HG03439 (cell line): ENCODE measurements around the gene FANCE.
"Not testable (repeated sequence)": the region's sequence is repeated elsewhere in the genome, so short reads cannot be mapped to it uniquely, and the experiment has no call there.

Source experiments
- ATAC-seq: cut with Tn5 transposase; IDR thresholded peaks from one replicate; pipeline ENCODE4 v1.9.1; 2021; ENCODE audit warnings: mild to moderate bottlenecking, moderate library complexity; ENCODE audit not compliant: unreplicated experiment

FANCE gene

GRCh38 chr6:35429463-35429862 is 22.7 kb upstream of the FANCE start:
- ATAC-seq, result no peak

GRCh38 chr6:35432291-35432690 is 19.8 kb upstream of the FANCE start:
- ATAC-seq, result no peak

DNA sequence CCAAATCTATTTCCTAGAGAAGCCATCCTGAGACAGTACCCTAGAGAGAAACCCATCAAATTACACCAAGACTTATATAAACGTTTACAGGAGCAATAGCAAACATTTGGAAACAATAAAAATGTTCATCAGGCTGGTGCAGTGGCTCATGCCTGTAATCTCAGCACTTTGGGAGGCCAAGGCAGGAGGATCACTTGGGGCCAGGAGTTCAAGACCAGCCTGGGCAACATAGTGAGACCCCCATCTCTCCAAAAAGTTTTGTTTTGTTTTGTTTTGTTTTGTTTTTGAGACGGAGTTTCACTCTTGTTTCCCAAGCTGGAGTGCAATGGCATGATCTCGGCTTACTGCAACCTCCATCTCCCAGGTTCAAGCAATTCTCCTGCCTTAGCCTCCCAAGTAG is 19.4 kb upstream of the FANCE start:
- ATAC-seq, result not testable (repeated sequence)

DNA sequence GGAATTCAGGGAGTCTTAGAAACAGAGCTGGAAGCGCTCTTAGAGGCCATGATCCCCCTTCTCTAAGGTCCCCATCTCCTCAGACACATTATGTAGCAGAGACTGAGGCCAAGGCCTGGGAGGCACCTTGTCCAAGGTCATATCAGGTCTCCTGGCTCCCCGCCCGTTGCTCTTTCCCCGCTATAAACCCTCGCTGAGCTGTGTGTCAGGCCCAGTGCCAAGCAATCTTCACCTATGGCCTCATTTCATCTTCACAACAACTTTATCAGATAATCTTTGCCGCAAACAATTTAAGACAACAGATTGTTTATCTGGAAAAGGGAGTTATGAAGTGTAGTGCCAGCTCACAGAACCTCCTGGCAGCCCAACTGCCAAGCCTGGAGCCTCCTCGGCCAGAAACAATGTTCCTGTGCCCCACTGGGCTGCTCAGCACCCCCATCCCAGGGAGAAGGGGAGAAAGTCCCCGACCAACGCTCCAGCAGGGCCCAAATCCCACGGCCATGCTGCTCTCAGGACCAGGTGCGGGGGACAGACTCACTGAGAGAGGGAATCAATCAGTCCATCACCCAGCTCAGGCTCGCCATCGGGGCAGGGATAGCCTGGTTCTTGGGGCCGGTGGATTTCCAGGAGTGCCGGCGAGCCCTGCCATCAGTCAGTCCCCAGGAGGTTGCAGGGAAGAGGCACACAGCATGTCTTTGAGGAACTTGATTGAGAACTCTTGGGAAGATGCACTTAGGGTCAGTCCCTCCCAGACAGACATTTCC is 16.9 kb upstream of the FANCE start:
- ATAC-seq, result no peak

- ATAC-seq, result no peak
These were observed 15.9 kb upstream of the FANCE start for GRCh38 chr6:35436071-35436857.

GRCh38 chr6:35438378-35439065 is 13.6 kb upstream of the FANCE start:
- not testable (repeated sequence) for ATAC-seq

DNA sequence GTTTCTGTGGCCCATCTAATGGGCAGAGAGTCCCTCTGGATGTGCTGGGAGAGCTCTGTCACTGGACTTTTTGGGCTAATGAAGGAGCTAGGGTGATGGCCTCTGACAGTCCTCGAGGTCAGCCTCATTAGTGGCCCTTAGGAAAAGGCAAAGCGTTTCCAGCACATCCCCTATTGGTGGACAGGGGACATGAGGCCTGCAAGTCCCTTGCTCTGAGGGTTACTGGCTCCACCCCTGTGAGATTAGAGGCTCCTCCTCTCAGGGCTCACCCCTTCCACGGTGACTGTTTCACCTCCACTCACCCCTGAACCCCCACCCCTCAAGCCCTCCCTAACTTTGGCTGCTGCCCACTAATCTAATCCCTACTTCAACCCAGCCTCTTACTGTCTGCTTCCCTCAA is 12.8 kb upstream of the FANCE start:
- no peak for ATAC-seq

GRCh38 chr6:35441205-35441604 is 10.9 kb upstream of the FANCE start:
- ATAC-seq, result no peak

DNA sequence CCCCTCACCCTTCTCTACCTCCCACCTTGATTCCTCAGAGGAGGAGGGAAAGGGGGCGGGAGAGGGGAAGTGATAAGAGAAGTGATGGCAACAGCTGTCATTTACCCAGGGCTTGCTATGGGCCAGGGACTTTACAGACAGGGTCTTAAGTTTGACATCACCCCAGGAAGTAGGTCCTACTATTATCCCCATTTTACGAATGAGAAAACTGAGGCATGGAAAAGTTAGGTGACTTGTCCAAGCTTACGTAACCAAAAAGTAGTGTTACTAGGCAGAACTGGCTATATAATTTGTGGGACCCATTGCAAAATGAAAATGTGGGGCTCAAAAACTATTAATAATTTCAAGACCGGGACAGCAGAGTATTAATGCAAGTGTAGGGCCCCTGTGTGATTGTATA is 10.5 kb upstream of the FANCE start:
- ATAC-seq, result no peak

- no peak for ATAC-seq
These were observed 9.4 kb upstream of the FANCE start for GRCh38 chr6:35442693-35443092.

GRCh38 chr6:35443341-35444030 is 8.7 kb upstream of the FANCE start:
- ATAC-seq, result no peak

DNA sequence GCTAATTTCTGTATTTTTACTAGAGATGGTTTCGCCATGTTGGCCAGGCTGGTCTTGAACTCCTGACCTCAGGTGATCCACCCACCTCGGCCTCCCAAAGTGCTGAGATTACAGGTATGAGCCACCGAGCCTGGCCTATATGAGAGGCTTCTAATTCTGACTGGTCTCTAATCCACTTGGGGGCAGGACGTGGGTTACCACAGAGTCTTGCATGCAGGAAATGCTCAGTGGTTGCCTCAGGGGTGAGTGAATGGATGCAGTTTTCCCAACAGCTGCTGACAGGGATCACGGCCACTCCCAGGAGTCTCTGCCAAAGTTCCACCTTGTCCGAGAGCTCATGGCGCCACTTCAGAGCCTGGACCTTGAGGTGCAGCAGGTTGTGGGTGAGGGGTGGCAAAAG is 6.4 kb upstream of the FANCE start:
- no peak for ATAC-seq

DNA sequence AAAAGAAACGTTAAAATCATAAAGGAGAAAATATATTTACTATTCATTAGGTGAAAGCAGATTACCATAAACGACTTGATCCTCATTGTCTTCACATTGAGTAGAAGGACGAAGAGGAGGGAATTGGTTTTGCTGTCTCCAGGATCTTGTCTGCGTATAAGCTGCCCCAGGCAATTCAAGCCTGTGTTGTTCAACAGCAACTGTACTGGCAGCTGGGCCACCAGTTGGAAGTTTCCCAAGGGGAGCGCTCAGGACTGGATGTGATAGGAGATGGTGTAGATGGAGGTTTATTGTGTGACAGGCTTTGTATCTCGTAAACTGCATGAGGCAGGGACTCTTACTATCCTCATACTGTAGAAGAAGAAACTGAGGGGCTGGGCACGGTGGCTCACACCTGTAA is 3.9 kb upstream of the FANCE start:
- no peak for ATAC-seq

GRCh38 chr6:35449287-35449881 is 2.8 kb upstream of the FANCE start:
- no peak for ATAC-seq

GRCh38 chr6:35451354-35452182 is 570 bp upstream of the FANCE start:
- no peak for ATAC-seq

- ATAC-seq, result no peak
These were observed 1.1 kb downstream of the FANCE start for GRCh38 chr6:35453236-35453635.

DNA sequence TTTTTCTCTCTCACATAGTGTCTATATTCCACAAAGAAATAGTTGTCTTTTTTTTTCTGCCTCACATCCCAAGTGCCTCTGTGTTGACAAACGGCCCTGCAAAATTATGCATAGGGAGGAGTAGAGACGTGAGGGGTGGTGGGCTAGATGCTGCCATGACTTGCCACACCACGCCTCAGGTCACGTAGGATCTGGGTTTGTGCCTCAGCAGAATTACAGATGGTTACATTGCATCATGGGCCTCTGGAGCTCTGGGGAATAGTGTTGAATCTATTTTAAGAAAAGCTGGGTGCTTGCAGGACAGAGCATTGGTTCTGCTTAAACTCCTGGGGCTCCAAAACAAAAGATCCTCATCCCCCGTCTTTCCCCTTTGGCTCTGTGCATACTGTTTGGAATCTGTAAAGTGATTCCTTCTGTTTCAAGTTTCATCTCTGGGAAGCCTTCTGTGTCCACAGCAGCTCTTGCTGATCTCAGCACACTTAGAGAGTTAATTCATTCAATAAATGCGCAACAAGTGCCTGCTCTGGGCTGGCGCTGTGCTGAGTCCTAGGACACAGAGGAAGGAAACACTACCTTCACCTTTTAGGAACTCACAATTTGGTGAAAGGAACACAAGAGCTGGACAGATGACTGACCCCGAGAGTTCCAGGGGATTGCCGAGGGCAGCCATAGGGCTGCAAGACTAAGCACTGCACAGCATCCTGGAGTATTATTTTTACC is 2.4 kb downstream of the FANCE start:
- ATAC-seq, result no peak

GRCh38 chr6:35457907-35458306 is 5.8 kb downstream of the FANCE start:
- no peak for ATAC-seq

DNA sequence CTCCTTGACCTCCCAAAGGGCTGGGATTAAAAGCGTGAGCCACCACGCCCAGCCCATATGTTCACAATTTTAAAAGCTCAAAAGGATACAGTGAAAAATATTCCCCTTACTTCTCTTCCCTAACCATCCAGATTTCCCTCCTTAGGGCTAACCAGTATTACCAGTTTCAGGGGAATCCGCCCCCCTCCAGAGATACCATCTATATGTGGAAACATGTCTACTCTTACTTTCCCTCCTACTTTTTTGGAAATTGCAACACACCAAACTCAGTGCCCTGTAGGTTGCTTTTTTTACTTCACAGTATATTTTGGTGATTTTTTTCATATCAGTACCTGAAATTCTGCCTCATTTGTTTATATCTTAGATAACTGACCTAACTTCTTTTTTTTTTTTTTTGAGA is 9.1 kb downstream of the FANCE start:
- no peak for ATAC-seq
